ENCODE results near the gene PAXX. TPM values are rescaled to one million over a fixed set of nuclear protein-coding genes. Genes with fewer than 3 reads are reported as not detected.

Gene PAXX
- total and polyA plus RNA-seq, 9 of the 15 experiments (the other 6 are each of a cell fraction or from before 2014, with no cell fraction given), result 1.2 to 175 (median 38.5) TPM

- peak; percentile 21; the same call in 1 of the 2 replicates for TF ChIP-seq ATF7 (IDR thresholded peaks at IDR 0.05)
- TF ChIP-seq ZBTB1 (CRISPR knock-in tag; IDR thresholded peaks at IDR 0.05; ENCODE audit: borderline replicate concordance, low read depth), result no peak
- TF ChIP-seq GTF3C2 (IDR thresholded peaks at IDR 0.05; ENCODE audit: borderline replicate concordance, extremely low read depth, insufficient read length), result no peak
- no peak for TF ChIP-seq RBBP5 (IDR thresholded peaks at IDR 0.05; ENCODE audit: borderline replicate concordance, insufficient read depth, low read length, poor library complexity, severe bottlenecking)
- no peak for TF ChIP-seq ATF3 (IDR thresholded peaks at IDR 0.05)
- 0 out of 2 replicates have a peak, but pooled peaks have one; percentile 39 for TF ChIP-seq ATF3 (CRISPR knock-in tag; conservative IDR thresholded peaks at IDR 0.05)
- no peak for TF ChIP-seq ZNF324 (CRISPR knock-in tag; IDR thresholded peaks at IDR 0.05)
- TF ChIP-seq HLTF (IDR thresholded peaks at IDR 0.05), result no peak
- no peak for TF ChIP-seq ETV1 (tag; conservative IDR thresholded peaks at IDR 0.05; ENCODE audit: low read depth)
- no peak for TF ChIP-seq SNAPC5 (CRISPR knock-in tag; IDR thresholded peaks at IDR 0.05)
- no peak for TF ChIP-seq BCLAF1 (IDR thresholded peaks at IDR 0.05; ENCODE audit: borderline replicate concordance in 1 of 2, control insufficient read depth in 1 of 2, low read depth in 2 of 2, low read length in 1 of 2)
- peak; percentile 77; the same call in 1 of the 2 replicates for TF ChIP-seq XRCC5 (IDR thresholded peaks at IDR 0.05; ENCODE audit: low read depth, low read length)
- TF ChIP-seq CREM (IDR thresholded peaks at IDR 0.05; ENCODE audit: low read depth), result peak; percentile 54; the same call in 1 of the 2 replicates
- peak; percentile 96 for TF ChIP-seq BCOR (IDR thresholded peaks at IDR 0.05)
- peak; percentile 51; the same call in 1 of the 2 replicates for TF ChIP-seq SMC3 (conservative IDR thresholded peaks at IDR 0.05; ENCODE audit: insufficient read depth, low read depth, low read length)
- peak in 1 of 2 experiments; percentile 35; a peak in 1 of 4 replicates for TF ChIP-seq FOXK2 (conservative IDR thresholded peaks at IDR 0.05 in 1 of 2, IDR thresholded peaks at IDR 0.05 in 1 of 2; ENCODE audit: low read depth in 2 of 2)
- no peak for TF ChIP-seq CBX5 (IDR thresholded peaks at IDR 0.05; ENCODE audit: borderline replicate concordance, low read depth)
- no peak for TF ChIP-seq SAFB2 (IDR thresholded peaks at IDR 0.05; ENCODE audit: borderline replicate concordance, low read depth, low read length, severe bottlenecking)
Measured at GRCh38 chr9:137029058-137029936, 37.1 kb downstream of the PAXX start (continued).

Data from K562 (cell line).